ENCODE data around the gene NELFB. TPM values are rescaled to one million over a fixed set of nuclear protein-coding genes. Genes with fewer than 3 reads are reported as not detected.

NELFB gene
- total and polyA plus RNA-seq, 4 donors: 4.7 to 24.6 (median 18.1) TPM

DNA sequence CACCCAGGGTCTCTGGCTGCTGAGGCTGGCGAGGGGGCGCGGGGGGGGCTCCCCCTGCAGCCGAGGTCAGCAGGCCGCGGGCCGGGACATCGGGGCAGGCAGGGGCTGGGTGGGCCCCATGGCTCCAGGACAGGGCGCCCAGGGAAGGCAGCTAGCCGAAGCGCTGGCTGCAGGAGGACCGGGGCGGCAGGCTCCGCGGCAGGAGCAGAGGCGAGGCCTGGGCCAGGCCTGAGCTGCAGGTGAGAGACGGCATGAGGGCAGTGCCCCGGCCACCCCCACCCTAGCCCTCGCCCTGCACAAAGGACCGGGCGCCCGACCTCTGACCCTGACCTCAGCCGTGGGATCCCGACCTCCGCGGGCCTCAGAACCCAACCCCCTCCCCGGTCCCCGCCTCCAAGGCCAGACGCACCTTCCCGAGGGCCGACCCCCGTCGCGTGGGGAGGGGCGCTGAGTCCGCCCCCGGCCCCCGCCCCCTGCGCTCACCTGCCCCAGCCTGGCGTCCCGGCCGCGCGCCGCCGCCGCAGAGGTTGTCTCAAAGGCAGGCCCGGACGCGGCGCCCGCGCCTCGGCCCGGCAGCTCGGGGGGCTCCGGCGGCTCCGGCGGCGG is 33.5 kb upstream of the NELFB start:
- Histone ChIP-seq H3K27ac (ENCODE audit: low read depth in 1 of 2, low read length in 2 of 2) (no peak overlapping the region), H3K4me3 (ENCODE audit: low read depth in 1 of 3, low read length in 3 of 3) (peak overlapping the region in 1 of 3 donors; percentile 86), H3K9me3 (ENCODE audit: control insufficient read depth in 4 of 4, low read length in 3 of 4) (no peaks in the 10 kb centered on the region), H3K36me3 (ENCODE audit: control insufficient read depth in 4 of 4, insufficient read depth in 3 of 4, low read depth in 1 of 4, low read length in 3 of 4) (no peaks in the 10 kb centered on the region), H3K27me3 (ENCODE audit: control insufficient read depth in 4 of 4, insufficient read depth in 4 of 4, low read length in 3 of 4) (no peaks in the 10 kb centered on the region), H3K9ac (ENCODE audit: low read depth in 1 of 2, low read length in 2 of 2) (no peak overlapping the region), H3K4me1 (ENCODE audit: control insufficient read depth in 4 of 4, insufficient read depth in 4 of 4, low read length in 3 of 4) (peaks cover 10 to 30% (median 19%) of the 10 kb centered on the region in 4 donors)
- WGBS: 6% methylated on average over 61 of the region's 61 CpGs
- DNase-seq (ENCODE audit: low spot score): peak; percentile 70
- TF ChIP-seq RAD21 (IDR thresholded peaks at IDR 0.05) (no peak), EGR1 (IDR thresholded peaks at IDR 0.05; ENCODE audit: low read depth in 2 of 2) (no peak), RXRA (IDR thresholded peaks at IDR 0.05) (peak; percentile 59 to 71), FOXA1 (IDR thresholded peaks at IDR 0.05) (no peak), FOXA2 (IDR thresholded peaks at IDR 0.05) (no peak), HNF4G (IDR thresholded peaks at IDR 0.05) (no peak), GABPA (IDR thresholded peaks at IDR 0.05 in 1 of 2, conservative IDR thresholded peaks at IDR 0.05 in 1 of 2) (peak in 1 of 2 donors; percentile 20), HNF4A (conservative IDR thresholded peaks at IDR 0.05) (peak; percentile 71 to 73), YY1 (IDR thresholded peaks at IDR 0.05) (no peak), TAF1 (conservative IDR thresholded peaks at IDR 0.05) (no peak), JUND (IDR thresholded peaks at IDR 0.05) (no peak), SP1 (IDR thresholded peaks at IDR 0.05) (peak; percentile 37), NR2F2 (IDR thresholded peaks at IDR 0.05) (peak; percentile 78)
- TF ChIP-seq, protein P1, sequence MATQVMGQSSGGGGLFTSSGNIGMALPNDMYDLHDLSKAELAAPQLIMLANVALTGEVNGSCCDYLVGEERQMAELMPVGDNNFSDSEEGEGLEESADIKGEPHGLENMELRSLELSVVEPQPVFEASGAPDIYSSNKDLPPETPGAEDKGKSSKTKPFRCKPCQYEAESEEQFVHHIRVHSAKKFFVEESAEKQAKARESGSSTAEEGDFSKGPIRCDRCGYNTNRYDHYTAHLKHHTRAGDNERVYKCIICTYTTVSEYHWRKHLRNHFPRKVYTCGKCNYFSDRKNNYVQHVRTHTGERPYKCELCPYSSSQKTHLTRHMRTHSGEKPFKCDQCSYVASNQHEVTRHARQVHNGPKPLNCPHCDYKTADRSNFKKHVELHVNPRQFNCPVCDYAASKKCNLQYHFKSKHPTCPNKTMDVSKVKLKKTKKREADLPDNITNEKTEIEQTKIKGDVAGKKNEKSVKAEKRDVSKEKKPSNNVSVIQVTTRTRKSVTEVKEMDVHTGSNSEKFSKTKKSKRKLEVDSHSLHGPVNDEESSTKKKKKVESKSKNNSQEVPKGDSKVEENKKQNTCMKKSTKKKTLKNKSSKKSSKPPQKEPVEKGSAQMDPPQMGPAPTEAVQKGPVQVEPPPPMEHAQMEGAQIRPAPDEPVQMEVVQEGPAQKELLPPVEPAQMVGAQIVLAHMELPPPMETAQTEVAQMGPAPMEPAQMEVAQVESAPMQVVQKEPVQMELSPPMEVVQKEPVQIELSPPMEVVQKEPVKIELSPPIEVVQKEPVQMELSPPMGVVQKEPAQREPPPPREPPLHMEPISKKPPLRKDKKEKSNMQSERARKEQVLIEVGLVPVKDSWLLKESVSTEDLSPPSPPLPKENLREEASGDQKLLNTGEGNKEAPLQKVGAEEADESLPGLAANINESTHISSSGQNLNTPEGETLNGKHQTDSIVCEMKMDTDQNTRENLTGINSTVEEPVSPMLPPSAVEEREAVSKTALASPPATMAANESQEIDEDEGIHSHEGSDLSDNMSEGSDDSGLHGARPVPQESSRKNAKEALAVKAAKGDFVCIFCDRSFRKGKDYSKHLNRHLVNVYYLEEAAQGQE (IDR thresholded peaks at IDR 0.05): no peak
- TF ChIP-seq, protein P2, sequence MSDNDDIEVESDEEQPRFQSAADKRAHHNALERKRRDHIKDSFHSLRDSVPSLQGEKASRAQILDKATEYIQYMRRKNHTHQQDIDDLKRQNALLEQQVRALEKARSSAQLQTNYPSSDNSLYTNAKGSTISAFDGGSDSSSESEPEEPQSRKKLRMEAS (IDR thresholded peaks at IDR 0.05): no peak
- TF ChIP-seq, protein P3, sequence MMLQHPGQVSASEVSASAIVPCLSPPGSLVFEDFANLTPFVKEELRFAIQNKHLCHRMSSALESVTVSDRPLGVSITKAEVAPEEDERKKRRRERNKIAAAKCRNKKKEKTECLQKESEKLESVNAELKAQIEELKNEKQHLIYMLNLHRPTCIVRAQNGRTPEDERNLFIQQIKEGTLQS (IDR thresholded peaks at IDR 0.05): no peak
- TF ChIP-seq, protein P4, sequence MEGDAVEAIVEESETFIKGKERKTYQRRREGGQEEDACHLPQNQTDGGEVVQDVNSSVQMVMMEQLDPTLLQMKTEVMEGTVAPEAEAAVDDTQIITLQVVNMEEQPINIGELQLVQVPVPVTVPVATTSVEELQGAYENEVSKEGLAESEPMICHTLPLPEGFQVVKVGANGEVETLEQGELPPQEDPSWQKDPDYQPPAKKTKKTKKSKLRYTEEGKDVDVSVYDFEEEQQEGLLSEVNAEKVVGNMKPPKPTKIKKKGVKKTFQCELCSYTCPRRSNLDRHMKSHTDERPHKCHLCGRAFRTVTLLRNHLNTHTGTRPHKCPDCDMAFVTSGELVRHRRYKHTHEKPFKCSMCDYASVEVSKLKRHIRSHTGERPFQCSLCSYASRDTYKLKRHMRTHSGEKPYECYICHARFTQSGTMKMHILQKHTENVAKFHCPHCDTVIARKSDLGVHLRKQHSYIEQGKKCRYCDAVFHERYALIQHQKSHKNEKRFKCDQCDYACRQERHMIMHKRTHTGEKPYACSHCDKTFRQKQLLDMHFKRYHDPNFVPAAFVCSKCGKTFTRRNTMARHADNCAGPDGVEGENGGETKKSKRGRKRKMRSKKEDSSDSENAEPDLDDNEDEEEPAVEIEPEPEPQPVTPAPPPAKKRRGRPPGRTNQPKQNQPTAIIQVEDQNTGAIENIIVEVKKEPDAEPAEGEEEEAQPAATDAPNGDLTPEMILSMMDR (IDR thresholded peaks at IDR 0.05; ENCODE audit: low read depth, low read length, missing input control): no peak
- TF ChIP-seq, protein P5, sequence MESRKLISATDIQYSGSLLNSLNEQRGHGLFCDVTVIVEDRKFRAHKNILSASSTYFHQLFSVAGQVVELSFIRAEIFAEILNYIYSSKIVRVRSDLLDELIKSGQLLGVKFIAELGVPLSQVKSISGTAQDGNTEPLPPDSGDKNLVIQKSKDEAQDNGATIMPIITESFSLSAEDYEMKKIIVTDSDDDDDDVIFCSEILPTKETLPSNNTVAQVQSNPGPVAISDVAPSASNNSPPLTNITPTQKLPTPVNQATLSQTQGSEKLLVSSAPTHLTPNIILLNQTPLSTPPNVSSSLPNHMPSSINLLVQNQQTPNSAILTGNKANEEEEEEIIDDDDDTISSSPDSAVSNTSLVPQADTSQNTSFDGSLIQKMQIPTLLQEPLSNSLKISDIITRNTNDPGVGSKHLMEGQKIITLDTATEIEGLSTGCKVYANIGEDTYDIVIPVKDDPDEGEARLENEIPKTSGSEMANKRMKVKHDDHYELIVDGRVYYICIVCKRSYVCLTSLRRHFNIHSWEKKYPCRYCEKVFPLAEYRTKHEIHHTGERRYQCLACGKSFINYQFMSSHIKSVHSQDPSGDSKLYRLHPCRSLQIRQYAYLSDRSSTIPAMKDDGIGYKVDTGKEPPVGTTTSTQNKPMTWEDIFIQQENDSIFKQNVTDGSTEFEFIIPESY (IDR thresholded peaks at IDR 0.05): no peak
